ENCODE measurements around the gene DOCK1. TPM values are rescaled to one million over a fixed set of nuclear protein-coding genes. Genes with fewer than 3 reads are reported as not detected.

DOCK1 gene
- polyA plus RNA-seq, 1 of the 3 experiments (the other 2 are of a cell fraction) = 15.5 TPM

DNA sequence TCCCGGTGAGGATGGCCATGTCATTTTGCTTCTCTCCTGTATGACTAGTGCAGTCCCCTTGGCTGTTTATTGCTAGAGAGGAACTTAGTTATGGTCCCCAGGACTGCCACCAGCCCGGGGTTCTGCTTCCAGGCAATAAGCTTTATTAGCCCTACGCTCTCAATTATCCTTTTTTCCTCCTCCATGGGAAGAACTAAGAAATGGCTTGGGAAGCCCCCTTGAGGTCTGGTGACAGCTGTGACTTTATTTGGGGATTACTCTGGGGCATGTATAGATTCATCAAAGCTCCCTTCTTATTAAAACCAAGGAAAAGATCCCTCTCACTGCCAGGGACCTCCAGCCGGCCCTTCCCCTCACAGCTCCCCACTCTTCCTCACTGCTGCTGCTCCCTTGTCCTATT lies 446.3 kb downstream of the DOCK1 start:
- no peak overlapping the region for H3K9ac ChIP-seq
- TF ChIP-seq, protein P1, sequence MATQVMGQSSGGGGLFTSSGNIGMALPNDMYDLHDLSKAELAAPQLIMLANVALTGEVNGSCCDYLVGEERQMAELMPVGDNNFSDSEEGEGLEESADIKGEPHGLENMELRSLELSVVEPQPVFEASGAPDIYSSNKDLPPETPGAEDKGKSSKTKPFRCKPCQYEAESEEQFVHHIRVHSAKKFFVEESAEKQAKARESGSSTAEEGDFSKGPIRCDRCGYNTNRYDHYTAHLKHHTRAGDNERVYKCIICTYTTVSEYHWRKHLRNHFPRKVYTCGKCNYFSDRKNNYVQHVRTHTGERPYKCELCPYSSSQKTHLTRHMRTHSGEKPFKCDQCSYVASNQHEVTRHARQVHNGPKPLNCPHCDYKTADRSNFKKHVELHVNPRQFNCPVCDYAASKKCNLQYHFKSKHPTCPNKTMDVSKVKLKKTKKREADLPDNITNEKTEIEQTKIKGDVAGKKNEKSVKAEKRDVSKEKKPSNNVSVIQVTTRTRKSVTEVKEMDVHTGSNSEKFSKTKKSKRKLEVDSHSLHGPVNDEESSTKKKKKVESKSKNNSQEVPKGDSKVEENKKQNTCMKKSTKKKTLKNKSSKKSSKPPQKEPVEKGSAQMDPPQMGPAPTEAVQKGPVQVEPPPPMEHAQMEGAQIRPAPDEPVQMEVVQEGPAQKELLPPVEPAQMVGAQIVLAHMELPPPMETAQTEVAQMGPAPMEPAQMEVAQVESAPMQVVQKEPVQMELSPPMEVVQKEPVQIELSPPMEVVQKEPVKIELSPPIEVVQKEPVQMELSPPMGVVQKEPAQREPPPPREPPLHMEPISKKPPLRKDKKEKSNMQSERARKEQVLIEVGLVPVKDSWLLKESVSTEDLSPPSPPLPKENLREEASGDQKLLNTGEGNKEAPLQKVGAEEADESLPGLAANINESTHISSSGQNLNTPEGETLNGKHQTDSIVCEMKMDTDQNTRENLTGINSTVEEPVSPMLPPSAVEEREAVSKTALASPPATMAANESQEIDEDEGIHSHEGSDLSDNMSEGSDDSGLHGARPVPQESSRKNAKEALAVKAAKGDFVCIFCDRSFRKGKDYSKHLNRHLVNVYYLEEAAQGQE (IDR thresholded peaks at IDR 0.05; ENCODE audit: low read depth, low read length) = no peak
- TF ChIP-seq FOXJ3 (CRISPR knock-in tag; IDR thresholded peaks at IDR 0.05) (no peak), ELF1 (IDR thresholded peaks at IDR 0.05) (no peak), SIN3A (IDR thresholded peaks at IDR 0.05; ENCODE audit: borderline replicate concordance, low read depth, low read length) (no peak), RXRA (IDR thresholded peaks at IDR 0.05; ENCODE audit: borderline replicate concordance, low read depth) (no peak), FOSL2 (IDR thresholded peaks at IDR 0.05; ENCODE audit: borderline replicate concordance, low read depth) (no peak), CHD2 (IDR thresholded peaks at IDR 0.05; ENCODE audit: low read length, partially characterized antibody) (no peak), RCOR1 (IDR thresholded peaks at IDR 0.05; ENCODE audit: low read length) (no peak), POLR2AphosphoS5 (IDR thresholded peaks at IDR 0.05; ENCODE audit: low read depth, low read length) (no peak), NFIC (IDR thresholded peaks at IDR 0.05; ENCODE audit: borderline replicate concordance) (no peak)
- TF ChIP-seq, protein P2, sequence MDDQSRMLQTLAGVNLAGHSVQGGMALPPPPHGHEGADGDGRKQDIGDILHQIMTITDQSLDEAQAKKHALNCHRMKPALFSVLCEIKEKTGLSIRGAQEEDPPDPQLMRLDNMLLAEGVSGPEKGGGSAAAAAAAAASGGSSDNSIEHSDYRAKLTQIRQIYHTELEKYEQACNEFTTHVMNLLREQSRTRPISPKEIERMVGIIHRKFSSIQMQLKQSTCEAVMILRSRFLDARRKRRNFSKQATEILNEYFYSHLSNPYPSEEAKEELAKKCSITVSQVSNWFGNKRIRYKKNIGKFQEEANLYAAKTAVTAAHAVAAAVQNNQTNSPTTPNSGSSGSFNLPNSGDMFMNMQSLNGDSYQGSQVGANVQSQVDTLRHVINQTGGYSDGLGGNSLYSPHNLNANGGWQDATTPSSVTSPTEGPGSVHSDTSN (IDR thresholded peaks at IDR 0.05) = no peak
- TF ChIP-seq, protein P3, sequence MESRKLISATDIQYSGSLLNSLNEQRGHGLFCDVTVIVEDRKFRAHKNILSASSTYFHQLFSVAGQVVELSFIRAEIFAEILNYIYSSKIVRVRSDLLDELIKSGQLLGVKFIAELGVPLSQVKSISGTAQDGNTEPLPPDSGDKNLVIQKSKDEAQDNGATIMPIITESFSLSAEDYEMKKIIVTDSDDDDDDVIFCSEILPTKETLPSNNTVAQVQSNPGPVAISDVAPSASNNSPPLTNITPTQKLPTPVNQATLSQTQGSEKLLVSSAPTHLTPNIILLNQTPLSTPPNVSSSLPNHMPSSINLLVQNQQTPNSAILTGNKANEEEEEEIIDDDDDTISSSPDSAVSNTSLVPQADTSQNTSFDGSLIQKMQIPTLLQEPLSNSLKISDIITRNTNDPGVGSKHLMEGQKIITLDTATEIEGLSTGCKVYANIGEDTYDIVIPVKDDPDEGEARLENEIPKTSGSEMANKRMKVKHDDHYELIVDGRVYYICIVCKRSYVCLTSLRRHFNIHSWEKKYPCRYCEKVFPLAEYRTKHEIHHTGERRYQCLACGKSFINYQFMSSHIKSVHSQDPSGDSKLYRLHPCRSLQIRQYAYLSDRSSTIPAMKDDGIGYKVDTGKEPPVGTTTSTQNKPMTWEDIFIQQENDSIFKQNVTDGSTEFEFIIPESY (IDR thresholded peaks at IDR 0.05; ENCODE audit: borderline replicate concordance, low read depth) = no peak
- TF ChIP-seq, protein P4, sequence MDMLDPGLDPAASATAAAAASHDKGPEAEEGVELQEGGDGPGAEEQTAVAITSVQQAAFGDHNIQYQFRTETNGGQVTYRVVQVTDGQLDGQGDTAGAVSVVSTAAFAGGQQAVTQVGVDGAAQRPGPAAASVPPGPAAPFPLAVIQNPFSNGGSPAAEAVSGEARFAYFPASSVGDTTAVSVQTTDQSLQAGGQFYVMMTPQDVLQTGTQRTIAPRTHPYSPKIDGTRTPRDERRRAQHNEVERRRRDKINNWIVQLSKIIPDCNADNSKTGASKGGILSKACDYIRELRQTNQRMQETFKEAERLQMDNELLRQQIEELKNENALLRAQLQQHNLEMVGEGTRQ (IDR thresholded peaks at IDR 0.05; ENCODE audit: borderline replicate concordance, low read depth, low read length) = no peak
- TF ChIP-seq, protein P5, sequence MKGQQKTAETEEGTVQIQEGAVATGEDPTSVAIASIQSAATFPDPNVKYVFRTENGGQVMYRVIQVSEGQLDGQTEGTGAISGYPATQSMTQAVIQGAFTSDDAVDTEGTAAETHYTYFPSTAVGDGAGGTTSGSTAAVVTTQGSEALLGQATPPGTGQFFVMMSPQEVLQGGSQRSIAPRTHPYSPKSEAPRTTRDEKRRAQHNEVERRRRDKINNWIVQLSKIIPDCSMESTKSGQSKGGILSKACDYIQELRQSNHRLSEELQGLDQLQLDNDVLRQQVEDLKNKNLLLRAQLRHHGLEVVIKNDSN (IDR thresholded peaks at IDR 0.05; ENCODE audit: borderline replicate concordance, low read depth) = no peak
- H3K27ac ChIP-seq (ENCODE audit: low read depth in 2 of 2, low read length in 1 of 2) = no peak overlapping the region
- no peak overlapping the region for H3K4me2 ChIP-seq
- POLR2A ChIA-PET = no interaction called here
- H3K79me2 ChIP-seq (ENCODE audit: insufficient read depth) = no peaks in the 10 kb centered on the region
- no peak overlapping the region for H2AFZ ChIP-seq (ENCODE audit: low read depth)
- H3F3A ChIP-seq (replicated peaks; ENCODE audit: insufficient read depth) = no peaks in the 10 kb centered on the region
- H3K27me3 ChIP-seq (ENCODE audit: insufficient read depth) = no peaks in the 10 kb centered on the region
- no peaks in the 10 kb centered on the region for H3K4me1 ChIP-seq (ENCODE audit: control insufficient read depth in 1 of 2, insufficient read depth in 2 of 2, low read depth in 1 of 2, low read length in 1 of 2)
- no peak for DNase-seq
- WGBS (ENCODE audit: low lambda C conversion rate) = 92% methylated on average over 4 of the region's 4 CpGs
- peaks cover 0 to 7% of the 10 kb centered on the region in 2 experiments for H3K36me3 ChIP-seq (replicated peaks in 1 of 2; ENCODE audit: control insufficient read depth in 1 of 2, insufficient read depth in 2 of 2, low read length in 1 of 2)
- no peak overlapping the region for H3K4me3 ChIP-seq (ENCODE audit: low read depth in 2 of 2, low read length in 1 of 2)
- H3K9me3 ChIP-seq = no peaks in the 10 kb centered on the region
- no peaks in the 10 kb centered on the region for H4K20me1 ChIP-seq (ENCODE audit: insufficient read depth)
- H3K9me2 ChIP-seq = no peaks in the 10 kb centered on the region
- CTCF ChIA-PET = interaction anchor here (0.7 kb wide), 1 partner anchor 8 kb away, joined by 3 read pairs; no protein-coding TSS in a partner anchor

Measured in SK-N-SH (cell line).